BJ (cell line): ENCODE results near the gene PPIP5K2. TPM values are rescaled to one million over a fixed set of nuclear protein-coding genes. Genes with fewer than 3 reads are reported as not detected.

Experiments used
- CTCF ChIA-PET: fragments of 350-600 bp; formaldehyde crosslinking; extraction: SDS; loops from one replicate; lab custom pipeline; 2021; ENCODE audit warnings: antibody characterized with exemption, inconsistent platforms; lab: Yijun Ruan, JAX
- POLR2A ChIA-PET: fragments of 300-600 bp; sonication (Branson Sonifier 250); formaldehyde crosslinking; extraction: SDS; loops from one replicate; lab custom pipeline; 2021; ENCODE audit warnings: antibody characterized with exemption; lab: Charles Lee
- DNase-seq: peaks from one replicate; pipeline ENCODE4 v3.0.0-alpha.2; 2011; ENCODE audit warnings: low read depth
- H3K27me3 ChIP-seq: 2 replicates; pipeline ENCODE4 v1.6.0; 2011; ENCODE audit warnings: low read length; ENCODE audit not compliant: control insufficient read depth, insufficient read depth
- H3K36me3 ChIP-seq: 2 replicates; pipeline ENCODE4 v1.5.1; 2011; ENCODE audit warnings: low read length; ENCODE audit not compliant: control insufficient read depth, insufficient read depth
- H3K4me3 ChIP-seq: 2 replicates; pipeline ENCODE4 v1.5.1; 2011; ENCODE audit warnings: low read depth, mild to moderate bottlenecking, control low read depth, low read length
- CTCF ChIP-seq: IDR thresholded peaks from 2 replicates; pipeline ENCODE4 v1.5.1; 2011; ENCODE audit warnings: low read depth, mild to moderate bottlenecking, control low read depth, inconsistent platforms, low read length, moderate library complexity; ENCODE audit not compliant: insufficient read depth
- polyA plus RNA-seq: library from polyadenylated mRNA; depleted of rRNA; stranded (reverse); fragments of >200 nt; gene quantifications from 2 replicates; pipeline ENCODE4 v1.2.3, GENCODE V29; 2011

Gene PPIP5K2
- polyA plus RNA-seq, 1 experiment = 33.6 TPM

DNA sequence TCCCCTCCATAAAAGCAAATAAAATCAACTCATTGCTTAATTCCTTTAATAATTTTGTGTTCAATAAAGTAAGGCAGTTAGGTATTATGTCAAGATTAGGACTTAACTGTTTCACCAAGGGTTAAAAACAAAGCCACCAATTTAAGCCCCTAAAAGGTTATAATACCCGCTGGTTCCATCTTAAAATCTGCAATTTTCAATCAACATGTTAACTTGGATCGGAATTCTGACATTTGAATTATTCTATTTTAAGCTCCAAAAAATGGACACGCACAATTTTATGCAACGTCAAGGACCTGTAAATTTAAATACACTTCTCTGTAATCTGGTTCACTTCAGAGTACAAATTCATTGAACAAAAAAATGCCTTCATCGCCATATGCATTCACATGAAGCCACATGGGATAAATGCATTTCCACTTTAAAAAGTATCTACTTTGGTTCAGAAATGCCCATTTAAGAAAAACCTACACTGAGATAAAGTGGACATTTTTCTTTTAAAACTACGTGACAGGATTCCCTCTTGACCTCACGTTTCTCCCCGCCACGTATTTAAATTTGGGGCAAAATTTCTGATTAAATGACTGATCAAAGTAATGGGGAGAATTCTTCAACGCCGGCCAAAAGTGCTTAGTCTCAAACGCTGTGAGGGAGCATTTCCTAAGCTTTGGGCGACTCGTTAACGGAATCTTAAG lies 884 bp upstream of the PPIP5K2 start:
- ChIA-PET CTCF (interaction anchor here (1.0 to 1.8 kb wide), 3 partner anchors 16 to 77 kb away, joined by 3 to 8 read pairs (median 3); no protein-coding TSS in a partner anchor), POLR2A (interaction anchor here (0.6 to 1.0 kb wide), 3 partner anchors 9 to 493 kb away, joined by 3 to 5 read pairs (median 3); no protein-coding TSS in a partner anchor)
- Histone ChIP-seq H3K36me3 (no peaks in the 10 kb centered on the region), H3K27me3 (no peaks in the 10 kb centered on the region), H3K4me3 (peak overlapping the region; percentile 85)
- DNase-seq = no peak
- TF ChIP-seq CTCF = no peak

DNA sequence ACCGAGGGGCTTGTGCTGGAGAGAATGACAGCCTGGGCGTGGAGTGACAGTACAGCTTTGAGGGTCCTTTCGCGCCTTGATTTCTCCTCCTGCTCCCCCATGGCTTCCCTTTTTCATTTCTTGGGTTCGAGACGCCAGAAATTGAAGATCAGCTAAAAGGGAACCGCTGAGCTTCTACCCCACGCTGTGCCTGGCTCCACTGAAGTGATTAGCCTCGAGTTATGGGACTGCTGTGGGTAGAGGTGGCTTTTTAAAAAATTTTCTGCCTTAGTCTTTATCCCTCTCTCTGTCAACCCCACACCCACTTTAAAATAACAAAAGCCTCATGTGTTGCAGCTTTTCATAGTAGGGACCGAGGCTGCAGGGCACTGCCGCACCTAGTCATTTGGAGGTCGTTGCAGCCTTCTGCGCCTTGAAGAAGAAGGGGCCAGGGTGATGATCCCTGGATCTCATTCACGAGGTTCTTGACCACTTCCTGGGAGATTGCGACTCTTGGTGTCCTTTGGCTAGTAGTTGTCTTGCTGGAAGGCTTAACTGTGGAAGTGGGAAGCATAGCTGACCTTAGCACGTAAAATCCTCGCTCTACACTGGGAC lies 603 bp downstream of the PPIP5K2 start:
- Histone ChIP-seq H3K4me3 (peak overlapping the region; percentile 85), H3K27me3 (no peaks in the 10 kb centered on the region), H3K36me3 (no peaks in the 10 kb centered on the region)
- no peak for TF ChIP-seq CTCF
- DNase-seq = no peak
- CTCF ChIA-PET = interaction anchor here (0.8 to 1.8 kb wide), 4 partner anchors 14 to 524 kb away, joined by 3 to 8 read pairs (median 3); no protein-coding TSS in a partner anchor
- POLR2A ChIA-PET = no interaction called here

DNA sequence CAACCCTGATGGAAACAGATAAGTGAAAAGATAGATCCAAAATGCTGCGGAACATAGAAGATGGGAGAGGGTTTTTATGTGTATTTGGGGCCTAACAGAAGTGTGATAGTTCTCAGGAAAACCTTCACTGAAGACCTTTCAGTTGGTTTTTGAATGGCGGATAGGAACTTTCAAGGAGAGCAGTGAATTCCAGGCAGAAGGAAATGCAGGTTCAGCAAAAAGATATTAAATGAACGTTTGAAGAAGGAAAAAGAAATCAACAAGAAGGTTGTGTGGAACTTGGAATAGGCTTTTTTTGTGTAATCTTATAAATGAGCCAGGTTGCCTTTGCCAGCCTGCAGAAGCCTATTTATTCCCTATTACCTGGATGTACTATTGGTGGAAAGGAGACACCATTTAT lies 2.1 kb downstream of the PPIP5K2 start:
- Histone ChIP-seq H3K36me3 (no peaks in the 10 kb centered on the region), H3K27me3 (no peaks in the 10 kb centered on the region), H3K4me3 (no peak overlapping the region)
- ChIA-PET CTCF (interaction anchor here (0.8 kb wide), 1 partner anchor 9 kb away, joined by 3 read pairs; no protein-coding TSS in a partner anchor), POLR2A (no interaction called here)
- DNase-seq = no peak
- no peak for TF ChIP-seq CTCF

DNA sequence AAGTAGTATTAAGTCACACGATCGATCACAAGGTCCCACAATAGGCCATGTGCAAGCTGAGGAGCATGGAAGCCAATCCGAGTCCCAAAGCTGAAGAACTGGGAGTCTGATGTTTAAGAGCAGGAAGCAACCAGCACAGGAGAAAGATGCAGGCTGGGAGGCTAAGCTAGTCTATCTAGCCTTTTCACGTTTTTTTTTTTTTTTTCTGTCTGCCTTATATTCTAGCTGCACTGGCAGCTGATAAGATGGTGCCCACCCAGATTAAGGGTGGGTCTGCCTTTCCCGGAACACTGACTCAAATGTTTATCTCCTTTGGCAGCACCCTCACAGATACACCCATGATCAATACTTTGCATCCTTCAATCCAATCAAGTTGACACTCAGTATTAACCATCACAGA lies 6.5 kb downstream of the PPIP5K2 start:
- Histone ChIP-seq H3K4me3 (no peak overlapping the region), H3K36me3 (no peaks in the 10 kb centered on the region), H3K27me3 (no peaks in the 10 kb centered on the region)
- CTCF ChIA-PET = no interaction called here
- no peak for DNase-seq
- TF ChIP-seq CTCF = no peak
- POLR2A ChIA-PET = no interaction called here

GRCh38 chr5:103127292-103127817 lies 7.3 kb downstream of the PPIP5K2 start:
- H3K27me3 ChIP-seq = no peaks in the 10 kb centered on the region
- ChIA-PET POLR2A (no interaction called here), CTCF (interaction anchor here (3.6 kb wide), 1 partner anchor 12 kb away, joined by 20 read pairs; no protein-coding TSS in a partner anchor)
- DNase-seq = no peak
- H3K36me3 ChIP-seq = no peaks in the 10 kb centered on the region
- no peak overlapping the region for H3K4me3 ChIP-seq
- TF ChIP-seq CTCF = no peak
